Measurements from ENCODE around the gene RPS6KB1. TPM values are rescaled to one million over a fixed set of nuclear protein-coding genes. Genes with fewer than 3 reads are reported as not detected.

Gene RPS6KB1
- total RNA-seq = 19.2 and 19.8 TPM in 2 replicates

DNA sequence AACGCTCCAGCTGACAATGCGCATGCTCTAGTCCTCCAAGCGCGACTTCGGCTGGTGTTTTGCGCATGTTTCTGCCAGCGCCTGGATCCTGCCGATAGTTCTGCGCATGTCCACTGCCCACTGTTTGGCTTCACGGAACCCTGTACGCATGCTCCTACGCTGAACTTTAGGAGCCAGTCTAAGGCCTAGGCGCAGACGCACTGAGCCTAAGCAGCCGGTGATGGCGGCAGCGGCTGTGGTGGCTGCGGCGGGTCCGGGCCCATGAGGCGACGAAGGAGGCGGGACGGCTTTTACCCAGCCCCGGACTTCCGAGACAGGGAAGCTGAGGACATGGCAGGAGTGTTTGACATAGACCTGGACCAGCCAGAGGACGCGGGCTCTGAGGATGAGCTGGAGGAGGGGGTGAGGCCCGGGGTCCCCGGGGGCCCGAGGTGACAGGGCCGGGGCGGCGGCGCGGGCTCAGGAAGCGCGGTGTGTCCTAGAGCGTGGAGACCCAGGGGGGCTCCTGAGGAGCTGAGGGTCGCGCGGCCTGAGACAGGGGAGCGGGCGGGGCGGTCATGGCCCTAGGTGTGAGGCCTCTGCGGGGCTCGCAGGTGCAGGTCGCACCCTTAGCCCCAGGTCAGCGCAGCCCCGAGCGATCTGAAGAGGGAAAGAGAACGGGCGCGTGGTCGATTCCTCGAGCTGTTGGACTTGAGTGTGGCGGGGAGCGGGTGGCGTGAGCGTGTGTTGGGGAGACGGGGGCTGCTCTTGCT is at the start of gene RPS6KB1, which contains the start of gene TUBD1:
RPS6KB1 (plus strand) TSS at position 198 of the 752 bp plus-strand sequence; CDS start at position 262, 64 bp downstream.
TUBD1 (minus strand) TSS at position 20 of the 752 bp plus-strand sequence. CDS start 1,941 bp downstream, outside the sequence.
- DNase-seq (ENCODE audit: low read depth) = peak; percentile 95
- TF ChIP-seq, protein P1, sequence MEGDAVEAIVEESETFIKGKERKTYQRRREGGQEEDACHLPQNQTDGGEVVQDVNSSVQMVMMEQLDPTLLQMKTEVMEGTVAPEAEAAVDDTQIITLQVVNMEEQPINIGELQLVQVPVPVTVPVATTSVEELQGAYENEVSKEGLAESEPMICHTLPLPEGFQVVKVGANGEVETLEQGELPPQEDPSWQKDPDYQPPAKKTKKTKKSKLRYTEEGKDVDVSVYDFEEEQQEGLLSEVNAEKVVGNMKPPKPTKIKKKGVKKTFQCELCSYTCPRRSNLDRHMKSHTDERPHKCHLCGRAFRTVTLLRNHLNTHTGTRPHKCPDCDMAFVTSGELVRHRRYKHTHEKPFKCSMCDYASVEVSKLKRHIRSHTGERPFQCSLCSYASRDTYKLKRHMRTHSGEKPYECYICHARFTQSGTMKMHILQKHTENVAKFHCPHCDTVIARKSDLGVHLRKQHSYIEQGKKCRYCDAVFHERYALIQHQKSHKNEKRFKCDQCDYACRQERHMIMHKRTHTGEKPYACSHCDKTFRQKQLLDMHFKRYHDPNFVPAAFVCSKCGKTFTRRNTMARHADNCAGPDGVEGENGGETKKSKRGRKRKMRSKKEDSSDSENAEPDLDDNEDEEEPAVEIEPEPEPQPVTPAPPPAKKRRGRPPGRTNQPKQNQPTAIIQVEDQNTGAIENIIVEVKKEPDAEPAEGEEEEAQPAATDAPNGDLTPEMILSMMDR (IDR thresholded peaks at IDR 0.05; ENCODE audit: insufficient read depth, low read length, poor library complexity, severe bottlenecking) = no peak
- H3K27me3 ChIP-seq (ENCODE audit: control insufficient read depth, insufficient read depth, low read length) = no peaks in the 10 kb centered on the region
- H3K4me3 ChIP-seq (ENCODE audit: low read depth, low read length) = peak within 1 kb of the TSS; percentile 97
- no peaks in the 10 kb centered on the region for H3K36me3 ChIP-seq (ENCODE audit: control insufficient read depth, insufficient read depth, low read length)

DNA sequence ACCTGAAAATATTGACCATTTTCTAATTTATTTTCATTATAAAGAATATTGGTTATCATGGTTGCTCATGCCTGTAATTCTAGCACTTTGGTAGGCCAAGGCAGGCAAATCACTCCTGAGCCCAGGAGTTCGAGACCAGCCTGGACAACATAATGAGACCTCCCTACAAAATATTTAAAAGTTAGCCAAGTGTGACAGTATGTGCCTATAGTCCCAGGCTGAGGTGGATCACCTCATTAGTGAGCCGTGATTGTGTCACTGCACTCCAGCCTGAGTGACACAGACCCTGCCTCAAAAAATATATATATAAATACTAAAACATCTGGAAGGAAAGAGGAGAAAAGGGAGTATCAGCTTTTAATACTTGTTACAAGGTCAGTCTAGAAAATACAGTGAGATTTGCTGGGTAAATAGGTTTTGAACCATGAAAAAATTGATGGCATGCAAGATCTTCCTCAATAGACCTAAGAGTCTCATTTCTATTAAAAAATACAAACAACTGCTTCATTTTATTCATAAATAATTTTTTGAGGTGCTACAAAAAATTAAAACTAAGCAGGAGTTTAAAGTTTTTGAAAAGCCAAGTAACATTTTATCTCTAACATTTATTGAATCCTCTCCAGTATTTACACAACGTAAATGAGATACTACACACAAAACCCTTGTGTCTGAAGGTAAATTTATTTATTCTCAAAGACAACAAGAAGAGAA is 47.9 kb upstream of the RPS6KB1 start:
- Histone ChIP-seq H3K27me3 (ENCODE audit: control insufficient read depth, insufficient read depth, low read length) (no peaks in the 10 kb centered on the region), H3K36me3 (ENCODE audit: control insufficient read depth, insufficient read depth, low read length) (peaks cover 2% of the 10 kb centered on the region), H3K4me3 (ENCODE audit: low read depth, low read length) (no peak overlapping the region)
- TF ChIP-seq, protein P1 (IDR thresholded peaks at IDR 0.05; ENCODE audit: insufficient read depth, low read length, poor library complexity, severe bottlenecking) = no peak
- DNase-seq (ENCODE audit: low read depth) = peak; percentile 59

DNA sequence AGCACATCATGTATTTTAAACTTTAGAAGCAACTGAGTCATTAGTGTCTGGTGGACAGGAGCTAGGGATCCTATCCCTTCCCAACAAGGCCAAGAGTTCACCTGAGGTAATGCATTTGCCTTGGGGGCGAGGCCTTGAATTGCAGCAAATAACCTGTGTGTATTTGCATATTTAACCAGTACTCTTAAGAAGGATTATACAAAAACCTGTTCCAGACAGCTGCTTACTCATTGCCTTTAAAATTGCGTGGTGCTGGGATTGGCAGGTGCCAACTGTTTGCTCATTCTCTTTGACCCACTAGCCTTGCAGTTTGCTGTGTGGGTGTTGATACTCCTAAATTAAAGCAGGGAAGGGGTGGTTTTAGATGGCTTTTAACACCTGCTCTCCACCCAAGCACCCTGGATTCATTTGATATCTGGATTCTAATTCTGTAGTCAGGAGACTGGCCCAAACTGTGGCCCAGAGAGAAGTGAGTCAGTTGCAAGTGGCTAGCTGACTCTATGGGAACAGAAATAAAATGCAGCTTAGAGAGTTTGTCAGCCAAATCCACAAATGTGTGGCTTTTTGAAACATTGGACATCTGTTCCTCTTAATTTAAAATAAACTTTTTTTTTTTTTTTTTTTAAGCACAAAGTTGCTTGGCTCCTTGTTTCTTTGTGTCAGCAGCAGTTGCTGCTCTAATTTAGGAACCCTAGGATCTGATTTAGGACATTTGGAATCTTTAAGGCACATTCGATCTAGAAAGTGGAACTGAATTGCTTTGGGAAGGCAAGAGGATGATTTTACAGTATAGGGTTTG is 47.1 kb upstream of the RPS6KB1 start:
- peak; percentile 91 for DNase-seq (ENCODE audit: low read depth)
- no peak overlapping the region for H3K4me3 ChIP-seq (ENCODE audit: low read depth, low read length)
- no peaks in the 10 kb centered on the region for H3K27me3 ChIP-seq (ENCODE audit: control insufficient read depth, insufficient read depth, low read length)
- H3K36me3 ChIP-seq (ENCODE audit: control insufficient read depth, insufficient read depth, low read length) = peaks cover 2% of the 10 kb centered on the region
- TF ChIP-seq, protein P1 (IDR thresholded peaks at IDR 0.05; ENCODE audit: insufficient read depth, low read length, poor library complexity, severe bottlenecking) = no peak

DNA sequence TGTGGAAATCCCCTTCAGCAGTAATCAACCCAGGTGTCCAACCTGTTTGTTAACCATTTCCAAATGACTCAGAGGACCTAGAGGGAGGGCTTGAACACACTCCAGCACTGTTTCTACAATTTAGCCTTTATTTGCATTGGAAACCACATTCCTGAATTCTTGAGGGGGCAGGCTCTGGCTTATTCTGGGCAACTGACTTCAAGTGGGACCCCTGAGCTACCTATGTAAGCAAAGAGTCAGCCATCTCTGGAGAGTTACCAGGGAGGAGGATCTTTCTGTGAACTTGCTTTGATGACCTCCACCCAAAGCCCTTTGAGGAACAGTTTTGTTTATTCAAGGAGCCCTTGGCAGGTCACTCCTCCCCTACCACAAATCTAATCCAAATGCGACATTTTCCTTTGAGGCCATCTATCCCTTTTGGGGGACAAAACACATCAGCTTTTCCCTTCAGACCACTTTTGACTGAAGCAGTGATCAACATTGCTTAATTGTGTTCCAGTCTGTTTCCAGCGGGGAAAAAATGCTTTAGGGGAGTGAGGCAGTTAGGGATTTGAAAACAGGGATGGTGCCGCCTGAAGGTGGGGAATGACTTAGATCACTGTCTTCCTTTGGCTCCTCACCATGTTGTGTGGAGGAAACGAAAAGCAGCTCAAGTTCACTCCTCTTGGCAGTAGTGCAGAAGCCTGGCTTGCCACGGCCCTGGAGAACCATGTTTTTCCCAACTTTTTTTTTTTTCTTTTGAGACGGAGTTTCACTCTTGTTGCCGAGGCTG is 46.3 kb upstream of the RPS6KB1 start:
- Histone ChIP-seq H3K36me3 (ENCODE audit: control insufficient read depth, insufficient read depth, low read length) (no peaks in the 10 kb centered on the region), H3K4me3 (ENCODE audit: low read depth, low read length) (no peak overlapping the region), H3K27me3 (ENCODE audit: control insufficient read depth, insufficient read depth, low read length) (no peaks in the 10 kb centered on the region)
- TF ChIP-seq, protein P1 (IDR thresholded peaks at IDR 0.05; ENCODE audit: insufficient read depth, low read length, poor library complexity, severe bottlenecking) = no peak
- peak; percentile 96 for DNase-seq (ENCODE audit: low read depth)

DNA sequence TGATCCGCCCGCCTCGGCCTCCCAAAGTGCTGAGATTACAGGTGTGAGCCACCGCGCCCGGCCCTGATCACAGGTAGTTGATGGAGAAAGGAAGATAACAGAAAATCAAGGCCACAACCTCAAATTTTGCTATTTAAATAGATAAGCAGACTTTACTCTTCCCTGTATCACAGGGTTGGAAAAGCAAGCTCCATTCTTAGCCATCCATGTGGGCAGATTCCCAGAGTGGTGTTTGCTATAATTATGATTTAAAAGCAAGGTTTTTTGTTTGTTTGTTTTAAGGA is 44.6 kb upstream of the RPS6KB1 start:
- TF ChIP-seq, protein P1 (IDR thresholded peaks at IDR 0.05; ENCODE audit: insufficient read depth, low read length, poor library complexity, severe bottlenecking) = no peak
- Histone ChIP-seq H3K4me3 (ENCODE audit: low read depth, low read length) (no peak overlapping the region), H3K36me3 (ENCODE audit: control insufficient read depth, insufficient read depth, low read length) (no peaks in the 10 kb centered on the region), H3K27me3 (ENCODE audit: control insufficient read depth, insufficient read depth, low read length) (no peaks in the 10 kb centered on the region)
- DNase-seq (ENCODE audit: low read depth) = no peak
